BLaER1 treated with 17β-estradiol and CSF1 and Interleukin-3, amounts not matched to agents 10 nM and 100 nM (cell line): ENCODE results near the gene FREY1.

Experiments used
- H3K27ac ChIP-seq, 11 experiments: shearing (Covaris generic); formaldehyde crosslinking; 2 replicates each; pipeline ENCODE4 v1.8.1; 2022
- H3K27me3 ChIP-seq, 11 experiments: shearing (Covaris generic); formaldehyde crosslinking; 2 replicates each; pipeline ENCODE4 v1.8.1; 2022
- H3K36me3 ChIP-seq, 11 experiments: shearing (Covaris generic); formaldehyde crosslinking; 2 replicates each; pipeline ENCODE4 v1.8.1; 2022
- H3K4me1 ChIP-seq, 10 experiments: shearing (Covaris generic); formaldehyde crosslinking; 2 replicates each; pipeline ENCODE4 v1.8.1; 2022
- H3K4me2 ChIP-seq, 11 experiments: shearing (Covaris generic); formaldehyde crosslinking; 2 replicates each; pipeline ENCODE4 v1.8.1; 2022
- H3K4me3 ChIP-seq, 10 experiments: shearing (Covaris generic); formaldehyde crosslinking; 2 replicates each; pipeline ENCODE4 v1.8.1; 2022
- H3K9ac ChIP-seq, 11 experiments: shearing (Covaris generic); formaldehyde crosslinking; 2 replicates each; pipeline ENCODE4 v1.8.1; 2022
- H3K9me3 ChIP-seq, 11 experiments: shearing (Covaris generic); formaldehyde crosslinking; replicated peaks in 1 of 11; 2 replicates each; pipeline ENCODE4 v1.8.1; 2022
- H4K20me1 ChIP-seq, 11 experiments: shearing (Covaris generic); formaldehyde crosslinking; 2 replicates each; pipeline ENCODE4 v1.8.1; 2022
- Cebpa-rat ChIP-seq, 11 experiments: shearing (Covaris generic); IDR thresholded peaks; 2 replicates each; pipeline ENCODE4 v1.8.1; 2022

The FREY1 gene

DNA sequence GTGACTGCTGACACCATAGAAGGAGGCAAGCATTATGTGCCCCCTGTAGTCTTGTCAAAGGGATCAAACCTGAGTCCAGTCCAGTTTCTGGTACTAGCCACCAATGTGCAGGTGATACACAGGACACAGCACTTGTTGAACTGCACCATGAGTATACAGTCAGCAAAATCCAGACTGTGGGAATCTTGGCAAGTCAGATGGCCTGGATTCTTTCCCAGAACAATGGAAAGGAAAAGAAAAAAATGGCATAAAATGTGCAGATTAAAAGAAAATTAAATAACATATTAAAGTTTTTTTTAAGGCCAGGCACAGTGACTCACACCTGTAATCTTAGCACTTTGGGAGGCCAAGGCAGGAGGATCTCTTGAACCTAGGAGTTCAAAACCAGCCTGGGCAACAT, 43.0 kb downstream of the FREY1 start:
- no peak for TF ChIP-seq Cebpa-rat (IDR thresholded peaks at IDR 0.05)
- H3K27ac ChIP-seq = no peak overlapping the region
- H3K9ac ChIP-seq = no peak overlapping the region
- H3K4me1 ChIP-seq = 0 out of 20 replicates have a peak, but pooled peaks cover 0 to under 1% (median 0%) of the 10 kb centered on the region in 10 experiments
- no peak overlapping the region for H3K4me3 ChIP-seq
- no peaks in the 10 kb centered on the region for H3K27me3 ChIP-seq
- H4K20me1 ChIP-seq = peaks cover 0 to 60% (median 11%) of the 10 kb centered on the region in 11 experiments; a peak in 11 of 22 replicates
- no peaks in the 10 kb centered on the region for H3K9me3 ChIP-seq
- H3K4me2 ChIP-seq = no peak overlapping the region
- H3K36me3 ChIP-seq = peaks cover 97 to 100% (median 99%) of the 10 kb centered on the region in 11 experiments

DNA sequence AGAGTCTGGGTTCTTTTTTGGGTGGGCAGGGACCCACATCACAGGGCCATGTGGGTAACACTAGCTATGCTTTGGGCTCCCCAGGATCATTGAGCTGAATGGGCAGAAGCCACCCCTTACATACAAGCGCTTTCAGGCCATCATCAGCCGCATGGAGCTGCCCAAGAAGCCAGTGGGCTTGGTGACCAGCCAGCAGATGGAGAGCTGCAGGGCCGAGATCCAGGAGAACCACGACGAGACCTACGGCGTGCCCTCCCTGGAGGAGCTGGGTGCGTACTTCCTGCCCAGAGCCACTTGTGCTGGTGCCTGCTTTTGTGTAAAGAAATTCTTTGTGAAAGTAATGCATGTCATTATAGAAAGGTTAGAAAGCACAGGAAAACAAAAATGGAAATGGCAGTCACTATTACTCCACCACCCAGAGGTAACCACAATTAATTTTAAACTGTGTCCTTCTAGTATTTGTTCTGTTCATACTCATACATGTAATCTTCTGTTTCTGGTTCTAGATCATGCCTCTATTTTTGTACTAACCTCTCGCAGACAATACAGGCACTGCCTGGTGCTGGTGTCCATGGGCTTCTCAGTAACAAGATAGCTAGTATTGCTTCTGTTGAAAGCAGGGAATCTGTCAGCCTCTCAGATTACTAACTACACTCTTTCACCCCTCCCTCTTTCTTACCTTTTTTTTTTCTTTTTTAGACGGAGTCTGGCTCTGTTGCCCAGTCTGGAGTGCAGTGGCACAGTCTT, 46.1 kb downstream of the FREY1 start:
- H3K36me3 ChIP-seq = peaks cover 83 to 100% (median 97%) of the 10 kb centered on the region in 11 experiments
- no peak overlapping the region for H3K4me3 ChIP-seq
- H3K4me1 ChIP-seq = peaks cover 0 to 30% (median 4%) of the 10 kb centered on the region in 10 experiments; a peak in 11 of 20 replicates
- peaks cover 6 to 54% (median 23%) of the 10 kb centered on the region in 11 experiments; a peak in 17 of 22 replicates for H4K20me1 ChIP-seq
- no peak overlapping the region for H3K9ac ChIP-seq
- TF ChIP-seq Cebpa-rat (IDR thresholded peaks at IDR 0.05) = no peak
- H3K4me2 ChIP-seq = no peak overlapping the region
- no peaks in the 10 kb centered on the region for H3K27me3 ChIP-seq
- no peak overlapping the region for H3K27ac ChIP-seq
- H3K9me3 ChIP-seq = no peaks in the 10 kb centered on the region

DNA sequence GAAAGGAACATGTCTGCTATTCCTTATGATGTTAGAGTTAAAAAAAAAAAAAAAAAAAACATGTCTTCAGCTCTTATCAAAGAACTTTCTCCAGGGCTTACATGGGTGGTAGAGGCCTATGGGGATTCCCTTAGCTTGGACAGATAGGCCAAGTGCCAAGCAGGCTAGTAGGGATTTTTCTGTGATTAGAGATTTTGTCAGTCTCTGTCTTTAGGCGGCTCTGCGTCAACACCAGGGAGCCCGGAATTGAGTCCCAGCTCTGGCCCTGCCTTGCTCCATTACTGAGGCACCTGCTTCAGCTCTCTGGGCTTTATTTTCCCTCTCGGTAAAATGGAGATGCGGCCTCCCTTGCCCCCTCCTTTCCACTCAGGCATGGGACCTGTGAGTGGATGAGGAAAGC, 46.7 kb downstream of the FREY1 start:
- no peak for TF ChIP-seq Cebpa-rat (IDR thresholded peaks at IDR 0.05)
- H4K20me1 ChIP-seq = peaks cover 12 to 57% (median 29%) of the 10 kb centered on the region in 11 experiments; a peak in 18 of 22 replicates
- peaks cover 0 to 31% (median 4%) of the 10 kb centered on the region in 10 experiments; a peak in 11 of 20 replicates for H3K4me1 ChIP-seq
- H3K4me3 ChIP-seq = no peak overlapping the region
- H3K27me3 ChIP-seq = no peaks in the 10 kb centered on the region
- no peak overlapping the region for H3K9ac ChIP-seq
- no peak overlapping the region for H3K27ac ChIP-seq
- H3K4me2 ChIP-seq = no peak overlapping the region
- peaks cover 81 to 100% (median 97%) of the 10 kb centered on the region in 11 experiments for H3K36me3 ChIP-seq
- no peaks in the 10 kb centered on the region for H3K9me3 ChIP-seq

DNA sequence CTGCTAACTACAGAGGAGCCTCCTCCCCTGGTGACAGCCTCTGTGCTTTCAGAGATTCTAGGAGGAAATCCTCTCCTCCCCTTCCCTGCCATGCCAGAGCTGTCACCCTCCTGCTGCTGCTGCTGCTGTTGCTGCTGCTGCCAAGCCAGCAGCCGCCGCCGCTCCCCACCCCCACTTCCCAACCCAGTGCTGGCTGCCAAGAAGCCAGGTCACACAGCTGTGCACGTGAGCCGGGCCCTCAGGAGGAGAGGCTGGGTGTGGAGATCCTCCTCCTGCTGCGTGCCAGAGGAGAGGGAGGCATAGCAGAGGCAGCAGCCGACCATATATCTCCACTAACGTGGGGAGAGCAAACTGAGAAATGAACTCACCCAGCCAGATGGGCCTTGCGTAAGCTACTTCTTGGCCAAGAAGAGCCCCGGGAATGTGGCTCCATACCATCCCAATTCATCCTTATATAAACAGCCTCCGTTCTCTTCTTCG, 47.4 kb downstream of the FREY1 start:
- H4K20me1 ChIP-seq = peaks cover 18 to 63% (median 36%) of the 10 kb centered on the region in 11 experiments; a peak in 19 of 22 replicates
- H3K9me3 ChIP-seq = no peaks in the 10 kb centered on the region
- H3K27ac ChIP-seq = peak overlapping the region in 1 of 11 experiments; percentile 78; a peak in 1 of 22 replicates
- no peak overlapping the region for H3K4me2 ChIP-seq
- H3K4me1 ChIP-seq = peaks cover 0 to 31% (median 4%) of the 10 kb centered on the region in 10 experiments; a peak in 11 of 20 replicates
- H3K36me3 ChIP-seq = peaks cover 75 to 100% (median 94%) of the 10 kb centered on the region in 11 experiments
- no peak for TF ChIP-seq Cebpa-rat (IDR thresholded peaks at IDR 0.05)
- H3K4me3 ChIP-seq = no peak overlapping the region
- no peak overlapping the region for H3K9ac ChIP-seq
- H3K27me3 ChIP-seq = no peaks in the 10 kb centered on the region

DNA sequence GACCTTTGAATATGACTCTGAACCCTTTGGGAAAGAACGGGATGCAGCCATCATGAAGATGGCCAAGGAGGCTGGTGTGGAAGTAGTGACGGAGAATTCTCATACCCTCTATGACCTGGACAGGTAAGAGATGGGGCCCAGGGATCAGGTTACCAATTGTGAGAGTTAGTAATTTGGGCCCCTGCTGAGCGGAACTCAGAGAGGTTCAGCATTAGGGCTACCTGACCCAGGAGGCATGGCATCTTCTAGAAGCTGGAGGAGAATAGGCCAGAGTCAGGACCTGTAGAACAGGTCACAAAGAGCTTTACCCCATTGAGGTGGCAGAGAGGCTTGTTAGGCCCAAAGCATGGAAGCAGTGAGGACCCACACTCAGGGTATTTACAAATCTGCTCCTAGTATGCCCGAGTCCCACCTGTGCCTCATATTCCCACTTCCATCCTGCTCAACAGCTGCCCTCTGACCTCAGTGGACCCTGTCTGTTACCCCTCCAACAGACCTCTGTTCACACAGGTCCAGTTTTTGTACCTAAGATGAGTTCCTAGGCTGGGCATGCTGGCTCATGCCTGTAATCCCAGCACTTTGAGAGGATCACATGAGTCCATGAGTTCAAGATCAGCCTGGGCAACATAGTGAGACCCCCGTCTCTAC, 48.2 kb downstream of the FREY1 start:
- peak overlapping the region in 3 of 11 experiments; percentile 7 to 59 (median 51); a peak in 5 of 22 replicates for H3K9ac ChIP-seq
- peak overlapping the region in 3 of 11 experiments; percentile 66 to 78 (median 69); a peak in 5 of 22 replicates for H3K4me2 ChIP-seq
- peaks cover 26 to 72% (median 44%) of the 10 kb centered on the region in 11 experiments; a peak in 19 of 22 replicates for H4K20me1 ChIP-seq
- no peaks in the 10 kb centered on the region for H3K27me3 ChIP-seq
- H3K36me3 ChIP-seq = peaks cover 67 to 92% (median 86%) of the 10 kb centered on the region in 11 experiments
- no peak for TF ChIP-seq Cebpa-rat (IDR thresholded peaks at IDR 0.05)
- H3K9me3 ChIP-seq = no peaks in the 10 kb centered on the region
- peaks cover 5 to 31% (median 11%) of the 10 kb centered on the region in 10 experiments; a peak in 13 of 20 replicates for H3K4me1 ChIP-seq
- no peak overlapping the region for H3K4me3 ChIP-seq
- H3K27ac ChIP-seq = peak overlapping the region in 4 of 11 experiments; percentile 42 to 78 (median 60); a peak in 6 of 22 replicates

DNA sequence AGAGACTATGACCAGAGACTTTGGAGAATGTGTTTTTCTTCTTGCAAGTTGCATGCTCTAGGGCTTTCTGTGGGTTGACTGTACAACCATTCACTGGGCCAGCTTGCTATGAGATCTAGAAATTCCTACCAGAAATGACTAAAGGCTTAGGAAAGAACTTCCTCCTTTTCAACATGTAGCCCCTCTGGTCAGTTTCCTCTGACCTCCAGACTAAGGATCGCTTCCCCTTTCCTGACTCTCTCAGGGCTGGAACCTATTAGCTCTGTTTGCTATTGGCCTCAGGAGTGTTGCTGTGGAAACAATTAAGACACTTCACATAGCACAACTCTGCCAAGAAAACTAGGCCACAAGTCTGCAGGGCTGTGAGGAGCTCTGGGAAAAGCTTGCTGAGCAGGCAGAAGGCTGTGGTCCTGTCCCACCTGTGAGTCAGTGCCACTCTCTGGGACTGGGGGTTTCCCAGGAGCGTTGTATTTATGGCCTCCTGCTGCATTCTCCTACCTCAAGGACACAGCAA, 49.1 kb downstream of the FREY1 start:
- H3K9me3 ChIP-seq = no peaks in the 10 kb centered on the region
- H3K9ac ChIP-seq = peak overlapping the region in 3 of 11 experiments; percentile 8 to 59 (median 51); a peak in 5 of 22 replicates
- H3K4me1 ChIP-seq = peaks cover 6 to 33% (median 13%) of the 10 kb centered on the region in 10 experiments; a peak in 14 of 20 replicates
- H3K4me2 ChIP-seq = peak overlapping the region in 5 of 11 experiments; percentile 28 to 78 (median 66); a peak in 10 of 22 replicates
- no peaks in the 10 kb centered on the region for H3K27me3 ChIP-seq
- H3K27ac ChIP-seq = peak overlapping the region in 4 of 11 experiments; percentile 47 to 78 (median 68); a peak in 6 of 22 replicates
- peaks cover 59 to 88% (median 83%) of the 10 kb centered on the region in 11 experiments for H3K36me3 ChIP-seq
- H4K20me1 ChIP-seq = peaks cover 33 to 77% (median 52%) of the 10 kb centered on the region in 11 experiments; a peak in 20 of 22 replicates
- no peak overlapping the region for H3K4me3 ChIP-seq
- no peak for TF ChIP-seq Cebpa-rat (IDR thresholded peaks at IDR 0.05)
